RWPE1 (cell line): ENCODE measurements around the gene TPRX1.
"Not testable (repeated sequence)": the region's sequence is repeated elsewhere in the genome, so short reads cannot be mapped to it uniquely, and the experiment has no call there.

ENCODE experiments used
- CTCF ChIA-PET: fragments of 350-600 bp; sonication (Branson Sonifier 250); formaldehyde crosslinking; extraction: SDS; loops from one replicate; lab custom pipeline; 2021; lab: Yijun Ruan, JAX
- POLR2A ChIA-PET: fragments of 400-600 bp; formaldehyde crosslinking; extraction: SDS; loops from one replicate; lab custom pipeline; 2020; ENCODE audit warnings: antibody characterized with exemption; ENCODE audit not compliant: low non-redundant PET; lab: Yijun Ruan, JAX
- DNase-seq: peaks from one replicate; pipeline ENCODE4 v3.0.0; 2012; ENCODE audit warnings: low spot score
- H3K27ac ChIP-seq: fragments of 450-650 bp; 2 replicates; pipeline ENCODE4 v1.5.1; 2017
- CTCF ChIP-seq: fragments of 450-650 bp; conservative IDR thresholded peaks from 2 replicates; pipeline ENCODE4 v1.5.1; 2017; ENCODE audit warnings: low read depth, mild to moderate bottlenecking

Gene TPRX1

DNA sequence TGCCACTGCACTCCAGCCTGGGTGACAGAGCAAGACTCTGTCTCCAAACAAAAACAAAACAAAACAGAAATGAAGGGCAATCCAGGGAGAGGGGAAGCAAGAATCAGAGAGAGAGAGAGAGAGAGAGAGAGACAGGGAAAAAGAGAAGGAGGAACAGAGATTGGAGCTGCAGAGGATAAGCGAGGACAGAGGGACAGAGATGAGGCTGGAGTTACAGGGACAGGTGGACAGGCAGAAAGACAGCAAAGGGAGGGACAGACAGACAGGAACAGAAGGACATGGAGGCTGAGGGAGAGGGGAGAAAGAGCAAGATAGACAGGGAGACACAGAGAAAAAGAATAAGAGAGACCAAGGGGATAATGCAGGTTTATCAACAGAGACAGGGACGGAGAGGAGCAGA is 16.1 kb upstream of the TPRX1 start:
- no peak for DNase-seq
- CTCF ChIA-PET: no interaction called here
- POLR2A ChIA-PET: no interaction called here
- H3K27ac ChIP-seq: no peak overlapping the region
- no peak for TF ChIP-seq CTCF

DNA sequence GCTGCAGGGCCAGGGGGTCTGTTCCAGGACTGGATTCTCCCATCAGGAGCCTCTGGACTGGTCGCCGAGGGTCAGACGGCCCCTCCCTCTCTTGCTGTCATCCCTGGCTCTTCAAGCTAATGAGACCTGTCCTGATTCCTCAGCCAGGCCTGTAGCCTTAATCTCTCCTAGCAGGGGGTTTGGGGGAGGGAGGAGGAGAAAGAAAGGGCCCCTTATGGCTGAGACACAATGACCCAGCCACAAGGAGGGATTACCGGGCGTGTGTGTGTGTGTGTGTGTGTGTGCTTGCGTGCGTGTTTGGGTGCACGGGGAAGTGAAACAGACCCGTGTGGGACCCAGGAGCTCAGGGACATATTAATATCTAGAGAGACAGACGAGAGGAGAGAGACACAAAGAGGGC is 15.5 kb upstream of the TPRX1 start:
- no peak for DNase-seq
- H3K27ac ChIP-seq: no peak overlapping the region
- CTCF ChIA-PET: no interaction called here
- no peak for TF ChIP-seq CTCF
- POLR2A ChIA-PET: no interaction called here

GRCh38 chr19:47818221-47818620 is 13.9 kb upstream of the TPRX1 start:
- POLR2A ChIA-PET, DNase-seq, CTCF ChIA-PET: not testable (repeated sequence)

GRCh38 chr19:47816270-47816669 is 11.9 kb upstream of the TPRX1 start:
- H3K27ac ChIP-seq, DNase-seq, POLR2A ChIA-PET: not testable (repeated sequence)
- CTCF ChIA-PET: interaction anchor here (0.7 to 1.5 kb wide), 2 partner anchors 47 to 531 kb away, joined by 3 to 5 read pairs; no protein-coding TSS in a partner anchor

More at GRCh38 chr19:47818221-47818620, 13.9 kb upstream of the TPRX1 start:
- not testable (repeated sequence) for H3K27ac ChIP-seq

- CTCF ChIA-PET: interaction anchor here (0.7 to 1.0 kb wide), 4 partner anchors 11 to 471 kb away, joined by 3 to 5 read pairs (median 3); no protein-coding TSS in a partner anchor
- DNase-seq: no peak
- peak; percentile 17; the same call in 1 of the 2 replicates for TF ChIP-seq CTCF
- POLR2A ChIA-PET: no interaction called here
- no peak overlapping the region for H3K27ac ChIP-seq
These were observed 9.6 kb upstream of the TPRX1 start for GRCh38 chr19:47813995-47814328.

GRCh38 chr19:47813304-47813994 is 9.1 kb upstream of the TPRX1 start:
- peak; percentile 64 for TF ChIP-seq CTCF
- DNase-seq: peak; percentile 57
- ChIA-PET CTCF (interaction anchor here (1.0 kb wide), 1 partner anchor 50 kb away, joined by 5 read pairs; no protein-coding TSS in a partner anchor), POLR2A (no interaction called here)
- H3K27ac ChIP-seq: no peak overlapping the region

DNA sequence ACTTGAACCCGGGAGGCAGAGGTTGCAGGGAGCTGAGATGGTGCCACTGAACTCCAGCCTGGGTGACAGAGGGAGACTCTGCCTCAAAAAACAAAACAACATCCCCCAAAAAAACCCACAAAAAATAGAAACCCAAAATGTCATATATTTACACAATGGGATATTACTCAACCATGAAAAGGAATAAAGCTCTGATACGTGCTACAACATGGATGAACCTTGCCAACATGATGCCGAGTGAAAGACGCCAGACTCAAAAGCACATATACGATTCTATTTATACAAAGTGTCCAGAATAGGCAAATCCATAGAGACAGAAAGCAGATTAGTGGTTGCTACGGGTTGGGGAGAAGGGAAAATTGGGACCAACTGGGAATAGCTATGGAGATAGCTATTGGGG is 2.1 kb upstream of the TPRX1 start:
- H3K27ac ChIP-seq: no peak overlapping the region
- POLR2A ChIA-PET: no interaction called here
- CTCF ChIA-PET: interaction anchor here (0.7 kb wide), 1 partner anchor 247 kb away, joined by 5 read pairs; no protein-coding TSS in a partner anchor
- DNase-seq: no peak
- no peak for TF ChIP-seq CTCF
